Gastrocnemius medialis (tissue), 4 donors: Measurements from ENCODE around the gene ZBP1.

Source experiments
- POLR2A ChIP-seq, 2 donors: fragments of 450-650 bp; IDR thresholded peaks; one replicate each; pipeline ENCODE4 v1.6.1; 2017; ENCODE audit warnings: antibody characterized with exemption in 2 of 2, mild to moderate bottlenecking in 2 of 2, moderate library complexity in 2 of 2
- TF ChIP-seq, protein P1 (sequence below), 5 experiments: fragments of 450-650 bp in 3 of 5; fragments of 200-600 bp in 2 of 5; sonication (generic) in 2 of 5; IDR thresholded peaks in 4 of 5; conservative IDR thresholded peaks in 1 of 5; 1 replicate in 4 of 5; 2 replicates in 1 of 5; pipeline ENCODE4 v1.5.1; 2016 to 2019; ENCODE audit warnings: antibody characterized with exemption in 5 of 5, mild to moderate bottlenecking in 3 of 5, moderate library complexity in 3 of 5

- TF ChIP-seq, protein P1, sequence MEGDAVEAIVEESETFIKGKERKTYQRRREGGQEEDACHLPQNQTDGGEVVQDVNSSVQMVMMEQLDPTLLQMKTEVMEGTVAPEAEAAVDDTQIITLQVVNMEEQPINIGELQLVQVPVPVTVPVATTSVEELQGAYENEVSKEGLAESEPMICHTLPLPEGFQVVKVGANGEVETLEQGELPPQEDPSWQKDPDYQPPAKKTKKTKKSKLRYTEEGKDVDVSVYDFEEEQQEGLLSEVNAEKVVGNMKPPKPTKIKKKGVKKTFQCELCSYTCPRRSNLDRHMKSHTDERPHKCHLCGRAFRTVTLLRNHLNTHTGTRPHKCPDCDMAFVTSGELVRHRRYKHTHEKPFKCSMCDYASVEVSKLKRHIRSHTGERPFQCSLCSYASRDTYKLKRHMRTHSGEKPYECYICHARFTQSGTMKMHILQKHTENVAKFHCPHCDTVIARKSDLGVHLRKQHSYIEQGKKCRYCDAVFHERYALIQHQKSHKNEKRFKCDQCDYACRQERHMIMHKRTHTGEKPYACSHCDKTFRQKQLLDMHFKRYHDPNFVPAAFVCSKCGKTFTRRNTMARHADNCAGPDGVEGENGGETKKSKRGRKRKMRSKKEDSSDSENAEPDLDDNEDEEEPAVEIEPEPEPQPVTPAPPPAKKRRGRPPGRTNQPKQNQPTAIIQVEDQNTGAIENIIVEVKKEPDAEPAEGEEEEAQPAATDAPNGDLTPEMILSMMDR (IDR thresholded peaks at IDR 0.05 in 4 of 5, conservative IDR thresholded peaks at IDR 0.05 in 1 of 5), result no peak
- no peak for TF ChIP-seq POLR2A (IDR thresholded peaks at IDR 0.05)
Observed at GRCh38 chr20:57648878-57649616, 28.8 kb upstream of the ZBP1 start.
